ENCODE results near the gene LRRC10. TPM values are rescaled to one million over a fixed set of nuclear protein-coding genes. Genes with fewer than 3 reads are reported as not detected.

LRRC10 gene
- total and polyA plus RNA-seq, 10 of the 15 experiments (the other 5 are each of a cell fraction or from before 2014, with no cell fraction given) = not detected

DNA sequence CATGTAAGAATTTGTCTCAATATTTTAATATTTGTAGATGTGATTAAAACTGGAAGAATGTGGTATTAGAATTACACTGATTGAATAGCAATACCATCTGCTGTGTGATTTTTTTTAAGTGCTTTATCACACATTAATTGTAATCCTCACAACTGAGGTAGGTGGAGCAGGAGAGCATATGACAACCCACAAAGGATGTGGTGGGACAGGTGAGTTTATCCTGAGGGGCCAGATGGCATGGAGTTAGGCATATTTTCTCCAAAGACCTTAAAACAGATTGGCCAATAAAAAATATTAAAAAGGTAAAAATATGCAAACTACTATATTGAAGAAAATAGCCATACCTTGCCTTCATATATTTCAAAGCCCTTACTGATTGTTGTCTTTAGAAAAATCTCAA is 7.8 kb downstream of the LRRC10 start:
- H3K9me3 ChIP-seq (replicated peaks; ENCODE audit: control insufficient read depth, insufficient read depth, low read length) = no peaks in the 10 kb centered on the region
- TF ChIP-seq HSF1 (IDR thresholded peaks at IDR 0.05; ENCODE audit: low read depth, low read length) = no peak
- no peak for TF ChIP-seq BCL11A (IDR thresholded peaks at IDR 0.05; ENCODE audit: low read depth, low read length)
- no peak for TF ChIP-seq MEF2A (IDR thresholded peaks at IDR 0.05; ENCODE audit: insufficient read depth, low read depth, low read length)
- no peak for TF ChIP-seq MTA2 (IDR thresholded peaks at IDR 0.05; ENCODE audit: low read depth)
- TF ChIP-seq MTA3 (IDR thresholded peaks at IDR 0.05; ENCODE audit: borderline replicate concordance, low read length) = 0 out of 2 replicates have a peak, but pooled peaks have one; percentile 32
- TF ChIP-seq BMI1 (IDR thresholded peaks at IDR 0.05; ENCODE audit: borderline replicate concordance) = no peak
- no peak for TF ChIP-seq SMAD5 (IDR thresholded peaks at IDR 0.05; ENCODE audit: low read depth)
- H3K4me2 ChIP-seq (ENCODE audit: control insufficient read depth, insufficient read depth) = no peak overlapping the region
- in situ Hi-C loops (cut with MboI) = no loop called here
- FAIRE-seq = no peak
- no peaks in the 10 kb centered on the region for H3K27me3 ChIP-seq (replicated peaks in 1 of 2; ENCODE audit: control insufficient read depth in 2 of 2, insufficient read depth in 2 of 2, low read length in 1 of 2)
- ChIA-PET CTCF (no interaction called here), POLR2A (no interaction called here), RAD21 (ENCODE audit: unreplicated experiment) (no interaction called here), SMC1A (ENCODE audit: uncharacterized antibody, unreplicated experiment) (no interaction called here)
- BruUV-seq (replicated peaks) = no TSS peak
- H2AFZ ChIP-seq (ENCODE audit: control insufficient read depth, low read depth, low read length) = no peak overlapping the region
- ATAC-seq = peak; percentile 34; the same call in 2 of the 3 replicates
- H4K20me1 ChIP-seq (ENCODE audit: control insufficient read depth, insufficient read depth) = no peaks in the 10 kb centered on the region
- H3K36me3 ChIP-seq (ENCODE audit: control insufficient read depth in 2 of 2, insufficient read depth in 2 of 2, low read length in 1 of 2) = peaks cover 6 to 26% of the 10 kb centered on the region in 2 experiments
- H3K9ac ChIP-seq (ENCODE audit: control insufficient read depth, insufficient read depth, low read length) = no peak overlapping the region
- no peak overlapping the region for H3K4me3 ChIP-seq
- no peak overlapping the region for H3K27ac ChIP-seq (ENCODE audit: control insufficient read depth, insufficient read depth)
- intact Hi-C loops (cut with micrococcal nuclease; ENCODE audit: unreplicated experiment) = no loop called here
- no peaks in the 10 kb centered on the region for H3K79me2 ChIP-seq (ENCODE audit: control insufficient read depth, insufficient read depth, low read length)
- DNase-seq (ENCODE audit: low read depth, low spot score) = no peak
- H3K4me1 ChIP-seq (ENCODE audit: control insufficient read depth, insufficient read depth, low read length) = no peaks in the 10 kb centered on the region

Data from GM12878 (cell line).